ENCODE data around the gene TTYH1. TPM values are rescaled to one million over a fixed set of nuclear protein-coding genes. Genes with fewer than 3 reads are reported as not detected.

The TTYH1 gene
- total RNA-seq, 1 experiment from 2014 or later, result 0.62 TPM

DNA sequence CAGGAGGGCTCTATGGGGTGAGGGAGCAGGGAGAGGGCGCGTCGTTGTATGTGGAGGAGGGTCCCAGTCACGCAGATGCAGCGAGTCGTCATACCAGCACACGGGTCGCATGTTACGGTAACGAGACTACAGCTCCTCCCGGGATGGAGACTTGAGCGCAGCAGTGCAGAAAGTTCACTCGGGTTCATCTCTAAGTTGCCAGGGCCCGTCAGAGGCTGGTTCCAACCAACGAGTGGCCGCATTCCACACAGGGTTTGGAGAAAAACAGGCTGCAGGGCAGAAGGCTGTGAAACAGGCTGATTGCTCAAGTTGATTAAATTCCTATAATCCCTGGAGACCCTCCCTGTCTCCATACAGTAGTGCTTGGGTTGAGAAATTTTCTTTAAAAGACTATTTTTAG lies 21.9 kb upstream of the TTYH1 start:
- H3K9me3 ChIP-seq (ENCODE audit: control insufficient read depth, insufficient read depth, low read depth, low read length), result no peaks in the 10 kb centered on the region
- ATAC-seq (no peak), DNase-seq (ENCODE audit: low read depth, low spot score) (no peak)
- intact Hi-C loops (cut with micrococcal nuclease; ENCODE audit: unreplicated experiment), result no loop called here
- peaks cover under 1% of the 10 kb centered on the region for H3K27me3 ChIP-seq (ENCODE audit: control insufficient read depth, insufficient read depth, low read length)
- peaks cover 5% of the 10 kb centered on the region; the same call in 1 of the 2 replicates for H3K4me1 ChIP-seq (ENCODE audit: control insufficient read depth, insufficient read depth, low read length)
- no peaks in the 10 kb centered on the region for H3K36me3 ChIP-seq (ENCODE audit: control insufficient read depth, insufficient read depth, low read length)
- POLR2A ChIA-PET, result no interaction called here
- TF ChIP-seq SIN3A (IDR thresholded peaks at IDR 0.05; ENCODE audit: borderline replicate concordance, insufficient read depth, low read depth, low read length) (no peak), TCF7L2 (IDR thresholded peaks at IDR 0.05; ENCODE audit: low read depth, low read length) (no peak), POLR2AphosphoS5 (IDR thresholded peaks at IDR 0.05; ENCODE audit: low read depth, low read length) (no peak)
- TF ChIP-seq, protein P1, sequence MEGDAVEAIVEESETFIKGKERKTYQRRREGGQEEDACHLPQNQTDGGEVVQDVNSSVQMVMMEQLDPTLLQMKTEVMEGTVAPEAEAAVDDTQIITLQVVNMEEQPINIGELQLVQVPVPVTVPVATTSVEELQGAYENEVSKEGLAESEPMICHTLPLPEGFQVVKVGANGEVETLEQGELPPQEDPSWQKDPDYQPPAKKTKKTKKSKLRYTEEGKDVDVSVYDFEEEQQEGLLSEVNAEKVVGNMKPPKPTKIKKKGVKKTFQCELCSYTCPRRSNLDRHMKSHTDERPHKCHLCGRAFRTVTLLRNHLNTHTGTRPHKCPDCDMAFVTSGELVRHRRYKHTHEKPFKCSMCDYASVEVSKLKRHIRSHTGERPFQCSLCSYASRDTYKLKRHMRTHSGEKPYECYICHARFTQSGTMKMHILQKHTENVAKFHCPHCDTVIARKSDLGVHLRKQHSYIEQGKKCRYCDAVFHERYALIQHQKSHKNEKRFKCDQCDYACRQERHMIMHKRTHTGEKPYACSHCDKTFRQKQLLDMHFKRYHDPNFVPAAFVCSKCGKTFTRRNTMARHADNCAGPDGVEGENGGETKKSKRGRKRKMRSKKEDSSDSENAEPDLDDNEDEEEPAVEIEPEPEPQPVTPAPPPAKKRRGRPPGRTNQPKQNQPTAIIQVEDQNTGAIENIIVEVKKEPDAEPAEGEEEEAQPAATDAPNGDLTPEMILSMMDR (IDR thresholded peaks at IDR 0.05), result no peak
- TF ChIP-seq, protein P2, sequence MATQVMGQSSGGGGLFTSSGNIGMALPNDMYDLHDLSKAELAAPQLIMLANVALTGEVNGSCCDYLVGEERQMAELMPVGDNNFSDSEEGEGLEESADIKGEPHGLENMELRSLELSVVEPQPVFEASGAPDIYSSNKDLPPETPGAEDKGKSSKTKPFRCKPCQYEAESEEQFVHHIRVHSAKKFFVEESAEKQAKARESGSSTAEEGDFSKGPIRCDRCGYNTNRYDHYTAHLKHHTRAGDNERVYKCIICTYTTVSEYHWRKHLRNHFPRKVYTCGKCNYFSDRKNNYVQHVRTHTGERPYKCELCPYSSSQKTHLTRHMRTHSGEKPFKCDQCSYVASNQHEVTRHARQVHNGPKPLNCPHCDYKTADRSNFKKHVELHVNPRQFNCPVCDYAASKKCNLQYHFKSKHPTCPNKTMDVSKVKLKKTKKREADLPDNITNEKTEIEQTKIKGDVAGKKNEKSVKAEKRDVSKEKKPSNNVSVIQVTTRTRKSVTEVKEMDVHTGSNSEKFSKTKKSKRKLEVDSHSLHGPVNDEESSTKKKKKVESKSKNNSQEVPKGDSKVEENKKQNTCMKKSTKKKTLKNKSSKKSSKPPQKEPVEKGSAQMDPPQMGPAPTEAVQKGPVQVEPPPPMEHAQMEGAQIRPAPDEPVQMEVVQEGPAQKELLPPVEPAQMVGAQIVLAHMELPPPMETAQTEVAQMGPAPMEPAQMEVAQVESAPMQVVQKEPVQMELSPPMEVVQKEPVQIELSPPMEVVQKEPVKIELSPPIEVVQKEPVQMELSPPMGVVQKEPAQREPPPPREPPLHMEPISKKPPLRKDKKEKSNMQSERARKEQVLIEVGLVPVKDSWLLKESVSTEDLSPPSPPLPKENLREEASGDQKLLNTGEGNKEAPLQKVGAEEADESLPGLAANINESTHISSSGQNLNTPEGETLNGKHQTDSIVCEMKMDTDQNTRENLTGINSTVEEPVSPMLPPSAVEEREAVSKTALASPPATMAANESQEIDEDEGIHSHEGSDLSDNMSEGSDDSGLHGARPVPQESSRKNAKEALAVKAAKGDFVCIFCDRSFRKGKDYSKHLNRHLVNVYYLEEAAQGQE (IDR thresholded peaks at IDR 0.05; ENCODE audit: insufficient read depth in 1 of 2, low read depth in 2 of 2, low read length in 1 of 2), result no peak
- in situ Hi-C loops (cut with HindIII; ENCODE audit: low pct_unique_long_range_greater_than_20kb, low sequenced_read_pairs), result no loop called here
- BruUV-seq (replicated peaks), result no TSS peak
- CTCF ChIA-PET, result interaction anchor here (0.6 kb wide), 1 partner anchor 17 kb away, joined by 3 read pairs; no protein-coding TSS in a partner anchor
- no peak overlapping the region for H3K27ac ChIP-seq (ENCODE audit: low read length)
- H3K4me3 ChIP-seq (ENCODE audit: low read depth in 2 of 2, low read length in 2 of 2), result no peak overlapping the region

DNA sequence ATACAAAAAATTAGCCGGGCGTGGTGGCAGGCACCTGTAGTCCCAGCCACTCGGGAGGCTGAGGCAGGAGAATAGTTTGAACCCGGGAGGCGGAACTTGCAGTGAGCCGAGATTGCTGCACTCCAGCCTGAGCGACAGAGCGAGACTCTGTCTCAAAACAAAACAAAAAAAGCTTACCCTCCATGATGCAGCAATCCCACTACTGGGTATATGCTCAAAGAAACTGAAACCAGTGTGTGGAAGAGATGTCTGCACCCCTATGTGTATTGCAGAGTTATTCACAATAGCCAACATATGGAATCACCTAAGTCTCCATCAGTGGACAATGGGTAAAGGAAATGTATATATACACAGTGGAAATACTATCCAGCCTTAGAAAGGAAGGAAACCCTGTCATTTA lies 19.6 kb upstream of the TTYH1 start:
- no peaks in the 10 kb centered on the region for H3K36me3 ChIP-seq (ENCODE audit: control insufficient read depth, insufficient read depth, low read length)
- DNase-seq (ENCODE audit: low read depth, low spot score) (no peak), ATAC-seq (no peak)
- H3K27ac ChIP-seq (ENCODE audit: low read length), result no peak overlapping the region
- in situ Hi-C loops (cut with HindIII; ENCODE audit: low pct_unique_long_range_greater_than_20kb, low sequenced_read_pairs) (no loop called here), intact Hi-C loops (cut with micrococcal nuclease; ENCODE audit: unreplicated experiment) (no loop called here)
- CTCF ChIA-PET, result no interaction called here
- BruUV-seq (replicated peaks), result no TSS peak
- H3K27me3 ChIP-seq (ENCODE audit: control insufficient read depth, insufficient read depth, low read length), result no peaks in the 10 kb centered on the region; the same call in 1 of the 2 replicates
- H3K9me3 ChIP-seq (ENCODE audit: control insufficient read depth, insufficient read depth, low read depth, low read length), result no peaks in the 10 kb centered on the region
- H3K4me3 ChIP-seq (ENCODE audit: low read depth in 2 of 2, low read length in 2 of 2), result no peak overlapping the region
- POLR2A ChIA-PET, result no interaction called here
- no peaks in the 10 kb centered on the region for H3K4me1 ChIP-seq (ENCODE audit: control insufficient read depth, insufficient read depth, low read length)
- no peak for TF ChIP-seq SIN3A (IDR thresholded peaks at IDR 0.05; ENCODE audit: borderline replicate concordance, insufficient read depth, low read depth, low read length)

DNA sequence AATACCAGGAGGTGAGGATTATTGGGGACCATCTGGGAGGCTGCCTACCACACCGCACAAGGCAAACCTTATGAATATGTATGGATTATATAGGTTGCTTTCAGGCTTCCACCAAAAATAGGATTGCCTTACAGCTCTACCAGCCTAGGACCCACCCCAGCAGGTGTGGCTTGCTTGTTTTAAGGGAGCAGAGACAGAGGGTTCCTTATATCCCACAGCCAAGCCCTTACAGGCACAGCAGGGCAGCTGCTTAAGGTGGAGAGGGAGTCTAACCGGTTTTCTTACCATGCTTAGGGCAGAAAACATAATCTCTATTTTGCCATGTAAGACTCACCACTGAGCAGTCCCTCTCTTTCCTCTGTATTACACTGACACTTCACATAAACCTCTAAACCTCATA lies 16.1 kb upstream of the TTYH1 start:
- POLR2A ChIA-PET, result no interaction called here
- Histone ChIP-seq H3K27ac (ENCODE audit: low read length) (no peak overlapping the region), H3K36me3 (ENCODE audit: control insufficient read depth, insufficient read depth, low read length) (no peaks in the 10 kb centered on the region), H3K4me3 (ENCODE audit: low read depth in 2 of 2, low read length in 2 of 2) (no peak overlapping the region), H3K4me1 (ENCODE audit: control insufficient read depth, insufficient read depth, low read length) (no peaks in the 10 kb centered on the region), H3K9me3 (ENCODE audit: control insufficient read depth, insufficient read depth, low read depth, low read length) (no peaks in the 10 kb centered on the region), H3K27me3 (ENCODE audit: control insufficient read depth, insufficient read depth, low read length) (no peaks in the 10 kb centered on the region)
- in situ Hi-C loops (cut with HindIII; ENCODE audit: low pct_unique_long_range_greater_than_20kb, low sequenced_read_pairs), result no loop called here
- DNase-seq (ENCODE audit: low read depth, low spot score), result no peak
- peak; percentile 49; the same call in 1 of the 2 replicates for ATAC-seq
- BruUV-seq (replicated peaks), result no TSS peak
- CTCF ChIA-PET, result no interaction called here
- intact Hi-C loops (cut with micrococcal nuclease; ENCODE audit: unreplicated experiment), result no loop called here
- TF ChIP-seq, protein P1 (IDR thresholded peaks at IDR 0.05), result no peak
- TF ChIP-seq SIN3A (IDR thresholded peaks at IDR 0.05; ENCODE audit: borderline replicate concordance, insufficient read depth, low read depth, low read length) (no peak), TCF7L2 (IDR thresholded peaks at IDR 0.05; ENCODE audit: low read depth, low read length) (no peak), POLR2AphosphoS5 (IDR thresholded peaks at IDR 0.05; ENCODE audit: low read depth, low read length) (no peak)
- TF ChIP-seq, protein P2 (IDR thresholded peaks at IDR 0.05; ENCODE audit: insufficient read depth in 1 of 2, low read depth in 2 of 2, low read length in 1 of 2), result no peak
